ENCODE measurements around the gene FOCAD. TPM values are rescaled to one million over a fixed set of nuclear protein-coding genes. Genes with fewer than 3 reads are reported as not detected.

The FOCAD gene
- total and polyA plus RNA-seq, 4 donors, result 6.8 to 62.1 (median 27.9) TPM

DNA sequence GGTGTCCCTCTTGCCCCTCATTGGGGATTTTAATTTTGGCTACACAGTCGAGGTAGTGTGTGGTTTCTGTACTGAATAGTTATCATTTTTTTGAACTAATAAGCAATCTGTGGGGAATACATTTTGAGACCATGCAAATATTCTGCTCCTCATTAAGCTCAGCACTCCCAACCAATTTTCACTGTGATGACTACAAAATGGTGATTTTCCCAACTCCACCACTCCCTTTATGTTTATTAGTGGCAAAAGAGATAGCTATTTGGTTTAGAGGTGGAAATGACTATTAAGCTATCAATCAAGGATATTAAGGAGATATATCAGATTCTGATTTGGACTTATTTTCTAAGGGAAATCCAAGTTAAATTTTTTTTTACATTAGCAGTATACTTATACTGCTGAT lies 62.9 kb downstream of the FOCAD start:
- TF ChIP-seq, protein P1, sequence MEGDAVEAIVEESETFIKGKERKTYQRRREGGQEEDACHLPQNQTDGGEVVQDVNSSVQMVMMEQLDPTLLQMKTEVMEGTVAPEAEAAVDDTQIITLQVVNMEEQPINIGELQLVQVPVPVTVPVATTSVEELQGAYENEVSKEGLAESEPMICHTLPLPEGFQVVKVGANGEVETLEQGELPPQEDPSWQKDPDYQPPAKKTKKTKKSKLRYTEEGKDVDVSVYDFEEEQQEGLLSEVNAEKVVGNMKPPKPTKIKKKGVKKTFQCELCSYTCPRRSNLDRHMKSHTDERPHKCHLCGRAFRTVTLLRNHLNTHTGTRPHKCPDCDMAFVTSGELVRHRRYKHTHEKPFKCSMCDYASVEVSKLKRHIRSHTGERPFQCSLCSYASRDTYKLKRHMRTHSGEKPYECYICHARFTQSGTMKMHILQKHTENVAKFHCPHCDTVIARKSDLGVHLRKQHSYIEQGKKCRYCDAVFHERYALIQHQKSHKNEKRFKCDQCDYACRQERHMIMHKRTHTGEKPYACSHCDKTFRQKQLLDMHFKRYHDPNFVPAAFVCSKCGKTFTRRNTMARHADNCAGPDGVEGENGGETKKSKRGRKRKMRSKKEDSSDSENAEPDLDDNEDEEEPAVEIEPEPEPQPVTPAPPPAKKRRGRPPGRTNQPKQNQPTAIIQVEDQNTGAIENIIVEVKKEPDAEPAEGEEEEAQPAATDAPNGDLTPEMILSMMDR (IDR thresholded peaks at IDR 0.05; ENCODE audit: control extremely low read depth, extremely low read depth), result no peak
- Histone ChIP-seq H3K36me3 (ENCODE audit: control insufficient read depth in 4 of 4, insufficient read depth in 4 of 4, low read length in 4 of 4) (peaks cover 0 to 2% (median 0%) of the 10 kb centered on the region in 4 donors), H3K9ac (ENCODE audit: insufficient read depth in 1 of 2, low read length in 2 of 2) (no peak overlapping the region), H3K9me3 (ENCODE audit: control insufficient read depth in 4 of 4, insufficient read depth in 3 of 4, low read length in 3 of 4) (no peaks in the 10 kb centered on the region), H3K4me1 (ENCODE audit: control insufficient read depth in 5 of 5, insufficient read depth in 5 of 5, low read length in 5 of 5) (peaks cover 0 to 5% (median 0%) of the 10 kb centered on the region in 5 donors), H3K4me3 (no peak overlapping the region), H3K27me3 (ENCODE audit: control insufficient read depth in 3 of 3, insufficient read depth in 3 of 3, low read length in 2 of 3) (no peaks in the 10 kb centered on the region), H3K27ac (ENCODE audit: low read depth in 1 of 2, low read length in 1 of 2) (no peak overlapping the region)
- WGBS, 2 donors, result 87 to 94% methylated on average over 1 of the region's 1 CpG
- DNase-seq (no peak), ATAC-seq (ENCODE audit: insufficient read depth, low FRiP score) (no peak)

DNA sequence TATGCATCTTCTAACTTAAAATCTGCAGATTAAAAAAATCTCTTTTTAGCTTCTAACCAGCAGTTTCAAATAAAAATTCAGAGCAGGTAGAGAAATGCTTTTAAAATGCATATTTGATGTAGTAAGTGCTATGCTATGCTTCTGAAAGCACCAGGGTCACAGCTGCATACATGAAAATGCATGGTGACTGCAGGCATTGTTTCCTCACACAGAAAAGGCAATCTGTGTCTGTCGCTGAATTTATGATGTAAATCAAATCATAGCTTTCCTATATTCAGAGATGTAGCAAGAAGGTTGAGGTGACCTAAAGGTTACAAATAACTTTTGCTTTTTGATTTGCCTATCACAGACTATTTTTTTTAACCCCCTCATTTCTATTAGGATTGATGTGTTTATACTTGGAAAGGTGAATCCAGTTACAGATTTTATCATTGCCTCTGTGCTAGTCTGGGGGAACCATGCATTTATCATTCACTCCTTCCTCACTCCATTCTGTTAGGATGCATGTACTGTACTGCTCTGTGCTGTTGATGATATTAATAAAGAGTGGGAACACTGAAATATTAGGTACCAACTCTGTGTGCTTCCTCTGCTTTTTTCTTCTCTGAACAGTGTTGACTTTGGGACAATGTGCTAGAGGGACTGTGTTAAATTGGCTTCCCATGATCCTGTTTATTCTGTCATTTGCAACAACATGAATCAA lies 65.6 kb downstream of the FOCAD start:
- TF ChIP-seq, protein P1 (IDR thresholded peaks at IDR 0.05; ENCODE audit: control extremely low read depth, extremely low read depth), result no peak
- no peaks in the 10 kb centered on the region for H3K9me3 ChIP-seq (ENCODE audit: control insufficient read depth in 4 of 4, insufficient read depth in 3 of 4, low read length in 3 of 4)
- ATAC-seq (ENCODE audit: insufficient read depth, low FRiP score) (no peak), DNase-seq (no peak)
- peaks cover 0 to 2% (median 0%) of the 10 kb centered on the region in 5 donors for H3K4me1 ChIP-seq (ENCODE audit: control insufficient read depth in 5 of 5, insufficient read depth in 5 of 5, low read length in 5 of 5)
- H3K36me3 ChIP-seq (ENCODE audit: control insufficient read depth in 4 of 4, insufficient read depth in 4 of 4, low read length in 4 of 4), result no peaks in the 10 kb centered on the region
- H3K27ac ChIP-seq (ENCODE audit: low read depth in 1 of 2, low read length in 1 of 2), result no peak overlapping the region
- H3K9ac ChIP-seq (ENCODE audit: insufficient read depth in 1 of 2, low read length in 2 of 2), result no peak overlapping the region
- H3K27me3 ChIP-seq (ENCODE audit: control insufficient read depth in 3 of 3, insufficient read depth in 3 of 3, low read length in 2 of 3), result no peaks in the 10 kb centered on the region
- 86 to 93% methylated on average over 1 of the region's 1 CpG for WGBS, 2 donors
- H3K4me3 ChIP-seq, result no peak overlapping the region

DNA sequence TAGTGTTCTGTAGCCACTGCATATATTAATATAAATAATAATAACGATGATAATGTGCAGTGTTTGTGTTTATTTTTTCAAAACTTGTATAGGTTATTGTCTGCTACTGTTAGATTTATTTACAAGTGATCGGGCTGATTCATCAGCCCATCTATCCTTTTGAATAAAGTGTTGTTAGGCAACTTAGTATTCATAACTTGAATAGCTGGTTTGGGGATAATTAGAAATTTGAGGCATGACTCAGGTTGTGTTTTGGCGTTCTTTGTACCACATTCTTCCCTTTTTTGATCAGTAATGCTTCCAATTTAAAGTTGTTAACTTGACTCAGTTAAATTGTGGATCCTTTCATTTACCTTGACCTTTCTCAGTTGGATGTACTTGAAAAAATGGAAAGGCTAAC lies 69.7 kb downstream of the FOCAD start:
- TF ChIP-seq, protein P1 (IDR thresholded peaks at IDR 0.05; ENCODE audit: control extremely low read depth, extremely low read depth), result no peak
- no peaks in the 10 kb centered on the region for H3K9me3 ChIP-seq (ENCODE audit: control insufficient read depth in 4 of 4, insufficient read depth in 3 of 4, low read length in 3 of 4)
- H3K4me1 ChIP-seq (ENCODE audit: control insufficient read depth in 5 of 5, insufficient read depth in 5 of 5, low read length in 5 of 5), result no peaks in the 10 kb centered on the region
- peaks cover 0 to 1% (median 0%) of the 10 kb centered on the region in 4 donors for H3K36me3 ChIP-seq (ENCODE audit: control insufficient read depth in 4 of 4, insufficient read depth in 4 of 4, low read length in 4 of 4)
- WGBS, 2 donors, result 83 to 93% methylated on average over 3 of the region's 3 CpGs
- H3K9ac ChIP-seq (ENCODE audit: insufficient read depth in 1 of 2, low read length in 2 of 2), result no peak overlapping the region
- no peaks in the 10 kb centered on the region for H3K27me3 ChIP-seq (ENCODE audit: control insufficient read depth in 3 of 3, insufficient read depth in 3 of 3, low read length in 2 of 3)
- H3K27ac ChIP-seq (ENCODE audit: low read depth in 1 of 2, low read length in 1 of 2), result no peak overlapping the region
- no peak overlapping the region for H3K4me3 ChIP-seq
- ATAC-seq (ENCODE audit: insufficient read depth, low FRiP score) (no peak), DNase-seq (no peak)
